ENCODE data around the gene C19orf67.

Gene C19orf67

DNA sequence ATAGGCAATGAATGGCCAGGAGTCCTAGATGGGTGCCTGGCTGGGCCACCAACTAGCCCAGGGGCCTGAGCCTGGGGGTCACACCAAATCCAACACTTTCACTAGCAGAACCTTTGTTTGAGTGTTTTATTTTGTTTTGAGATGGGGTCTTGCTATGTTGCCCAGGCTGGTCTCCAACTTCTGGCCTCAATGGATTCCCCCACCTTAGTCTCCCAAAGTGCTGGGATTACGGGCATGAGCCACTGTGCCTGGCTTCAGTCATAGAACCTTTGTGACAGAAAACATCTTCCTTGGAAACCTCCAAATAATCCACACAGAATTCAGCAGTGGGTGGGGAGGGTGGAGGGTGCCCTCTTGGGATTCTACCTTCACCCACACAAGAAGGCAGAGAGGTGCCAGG is 25.9 kb upstream of the C19orf67 start:
- H3K27ac ChIP-seq: peak overlapping the region; percentile 56
- CTCF ChIA-PET: no interaction called here
- DNase-seq (ENCODE audit: low spot score): no peak
- TF ChIP-seq, protein P1, sequence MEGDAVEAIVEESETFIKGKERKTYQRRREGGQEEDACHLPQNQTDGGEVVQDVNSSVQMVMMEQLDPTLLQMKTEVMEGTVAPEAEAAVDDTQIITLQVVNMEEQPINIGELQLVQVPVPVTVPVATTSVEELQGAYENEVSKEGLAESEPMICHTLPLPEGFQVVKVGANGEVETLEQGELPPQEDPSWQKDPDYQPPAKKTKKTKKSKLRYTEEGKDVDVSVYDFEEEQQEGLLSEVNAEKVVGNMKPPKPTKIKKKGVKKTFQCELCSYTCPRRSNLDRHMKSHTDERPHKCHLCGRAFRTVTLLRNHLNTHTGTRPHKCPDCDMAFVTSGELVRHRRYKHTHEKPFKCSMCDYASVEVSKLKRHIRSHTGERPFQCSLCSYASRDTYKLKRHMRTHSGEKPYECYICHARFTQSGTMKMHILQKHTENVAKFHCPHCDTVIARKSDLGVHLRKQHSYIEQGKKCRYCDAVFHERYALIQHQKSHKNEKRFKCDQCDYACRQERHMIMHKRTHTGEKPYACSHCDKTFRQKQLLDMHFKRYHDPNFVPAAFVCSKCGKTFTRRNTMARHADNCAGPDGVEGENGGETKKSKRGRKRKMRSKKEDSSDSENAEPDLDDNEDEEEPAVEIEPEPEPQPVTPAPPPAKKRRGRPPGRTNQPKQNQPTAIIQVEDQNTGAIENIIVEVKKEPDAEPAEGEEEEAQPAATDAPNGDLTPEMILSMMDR (conservative IDR thresholded peaks at IDR 0.05; ENCODE audit: low read depth): no peak
- POLR2A ChIA-PET (ENCODE audit: low non-redundant PET): interaction anchor here (0.7 kb wide), 1 partner anchor 439 kb away, joined by 3 read pairs; no protein-coding TSS in a partner anchor

DNA sequence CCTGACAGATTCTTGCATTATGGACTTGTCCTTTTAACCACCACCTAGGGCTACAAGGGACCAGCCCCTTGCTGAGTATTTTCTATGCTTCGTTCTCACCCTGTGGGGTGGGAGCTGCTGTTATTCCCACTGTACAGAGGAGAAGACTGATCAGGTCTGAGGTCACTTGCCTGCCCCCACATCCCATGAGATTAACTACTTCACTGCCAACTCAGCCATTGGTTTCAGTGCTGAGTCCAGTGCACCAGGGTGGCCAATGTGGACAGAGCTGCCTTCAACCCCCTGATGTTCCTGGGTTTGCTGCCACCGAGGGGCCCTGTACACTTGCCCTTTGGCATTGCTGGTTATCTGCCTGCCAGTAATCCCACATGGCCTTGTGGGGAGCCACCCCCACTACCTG is 25.1 kb upstream of the C19orf67 start:
- DNase-seq (ENCODE audit: low spot score): no peak

DNA sequence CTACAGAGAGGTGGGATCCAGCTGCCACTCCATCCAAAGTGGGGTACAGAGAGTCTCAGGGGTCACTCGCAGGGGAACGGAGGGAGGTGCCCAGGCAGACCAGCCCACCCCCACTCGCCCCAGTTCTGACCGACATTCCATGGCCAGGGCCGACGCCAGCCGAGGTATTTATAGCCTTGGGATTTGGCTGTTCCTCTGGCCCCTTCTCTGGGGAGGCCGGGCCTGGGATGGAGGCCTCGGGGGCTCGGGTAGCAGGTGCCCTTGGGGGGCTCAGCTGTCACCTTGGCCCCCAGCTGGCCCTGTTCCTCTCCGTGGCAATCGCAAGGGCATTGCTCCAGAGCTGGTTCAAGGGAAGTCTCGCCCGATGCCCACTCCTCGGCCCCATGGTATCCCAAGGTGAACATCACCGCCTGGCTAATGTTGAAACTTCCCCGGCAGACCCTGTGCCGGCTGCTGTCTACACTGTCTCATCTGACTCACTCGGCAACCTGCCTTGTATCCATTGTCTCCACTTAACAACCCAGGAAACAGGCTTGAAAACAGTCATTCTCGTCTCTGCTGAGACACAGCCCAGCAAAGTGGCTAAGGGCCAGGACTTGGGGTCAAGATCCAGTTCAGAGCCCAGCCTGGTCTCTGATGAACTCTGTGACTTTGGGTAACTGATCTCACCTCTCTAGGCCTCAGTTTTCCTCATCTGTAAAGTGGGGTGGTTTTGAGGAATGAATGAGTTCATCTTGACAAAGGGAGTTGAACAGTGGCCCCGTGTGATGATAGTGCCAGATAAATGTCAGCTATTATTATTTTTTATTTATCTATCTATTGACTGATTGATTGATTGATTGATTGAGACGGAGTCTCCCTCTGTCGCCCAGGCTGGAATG is 22.2 kb upstream of the C19orf67 start:
- peak overlapping the region; percentile 8; the same call in 1 of the 2 replicates for H3K27ac ChIP-seq
- no peak for DNase-seq (ENCODE audit: low spot score)
- ChIA-PET CTCF (interaction anchor here (1.1 kb wide), 1 partner anchor 49 kb away, joined by 3 read pairs; no protein-coding TSS in a partner anchor), POLR2A (ENCODE audit: low non-redundant PET) (no interaction called here)
- TF ChIP-seq, protein P1 (conservative IDR thresholded peaks at IDR 0.05; ENCODE audit: low read depth): no peak

More for the DNA sequence above, 25.1 kb upstream of the C19orf67 start:
- peak overlapping the region; percentile 17; the same call in 1 of the 2 replicates for H3K27ac ChIP-seq
- CTCF ChIA-PET: no interaction called here
- POLR2A ChIA-PET (ENCODE audit: low non-redundant PET): no interaction called here
- TF ChIP-seq, protein P1 (conservative IDR thresholded peaks at IDR 0.05; ENCODE audit: low read depth): no peak

DNA sequence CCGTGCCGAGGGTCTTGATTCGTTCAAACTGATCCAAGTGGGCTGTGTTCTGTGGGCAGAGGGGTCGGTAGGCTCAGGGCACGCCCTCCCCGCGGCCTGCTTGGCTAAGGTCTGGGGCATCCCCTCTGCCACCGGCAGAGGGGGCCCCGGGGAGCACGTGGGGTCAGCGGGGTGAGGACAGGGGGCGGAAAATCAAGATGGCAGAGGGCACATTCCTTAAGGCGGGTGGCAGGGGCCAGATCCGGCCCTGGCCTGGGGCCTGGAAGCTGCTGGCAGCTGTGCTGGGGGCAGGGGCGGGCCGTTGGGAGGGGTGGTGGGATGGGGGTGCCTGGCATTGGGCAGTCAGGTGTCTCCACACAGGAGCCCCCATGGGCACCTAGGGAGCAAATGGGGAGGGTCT is 21.3 kb upstream of the C19orf67 start:
- ChIA-PET CTCF (interaction anchor here (0.6 to 1.1 kb wide), 4 partner anchors 8 to 579 kb away, joined by 3 to 4 read pairs (median 4); no protein-coding TSS in a partner anchor), POLR2A (ENCODE audit: low non-redundant PET) (no interaction called here)

DNA sequence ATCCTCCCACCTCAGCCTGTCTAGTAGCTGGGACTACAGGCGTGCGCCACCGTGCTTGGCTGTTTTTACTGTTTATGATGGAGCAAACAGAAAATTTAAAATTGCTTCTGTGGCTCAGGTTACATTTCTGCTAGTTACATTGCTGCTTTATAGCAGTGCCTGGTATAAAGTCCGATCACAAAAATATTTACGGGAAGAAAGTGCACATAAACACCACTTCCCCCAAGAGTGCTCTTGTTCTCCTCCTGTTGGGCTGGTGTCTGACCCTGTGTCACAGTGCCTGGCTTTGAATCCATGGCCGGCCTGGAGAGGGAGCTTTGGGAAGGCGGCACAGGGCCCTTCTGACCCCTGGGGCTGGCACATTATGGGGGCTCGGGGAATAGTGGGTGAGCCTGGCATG is 20.1 kb upstream of the C19orf67 start:
- TF ChIP-seq, protein P1 (conservative IDR thresholded peaks at IDR 0.05; ENCODE audit: low read depth): no peak
- DNase-seq (ENCODE audit: low spot score): no peak
- ChIA-PET CTCF (interaction anchor here (1.1 kb wide), 1 partner anchor 9 kb away, joined by 3 read pairs; no protein-coding TSS in a partner anchor), POLR2A (ENCODE audit: low non-redundant PET) (no interaction called here)
- peak overlapping the region; percentile 23 for H3K27ac ChIP-seq

More for the DNA sequence above, 21.3 kb upstream of the C19orf67 start:
- TF ChIP-seq, protein P1 (conservative IDR thresholded peaks at IDR 0.05; ENCODE audit: low read depth): no peak
- DNase-seq (ENCODE audit: low spot score): no peak
- H3K27ac ChIP-seq: peak overlapping the region; percentile 23

GRCh38 chr19:14103310-14103709 is 17.7 kb upstream of the C19orf67 start:
- POLR2A ChIA-PET (ENCODE audit: low non-redundant PET): no interaction called here

More at GRCh38 chr19:14103310-14103709, 17.7 kb upstream of the C19orf67 start:
- TF ChIP-seq, protein P1 (conservative IDR thresholded peaks at IDR 0.05; ENCODE audit: low read depth): no peak
- CTCF ChIA-PET: no interaction called here
- DNase-seq (ENCODE audit: low spot score): no peak
- peak overlapping the region; percentile 62; the same call in 1 of the 2 replicates for H3K27ac ChIP-seq
